Karpas-422 (cell line): ENCODE data around the gene ZER1. TPM values are rescaled to one million over a fixed set of nuclear protein-coding genes. Genes with fewer than 3 reads are reported as not detected.

Experiments used
- DNase-seq: peaks from one replicate; pipeline ENCODE4 v3.0.0-alpha.2; 2015
- H2AFZ ChIP-seq: fragments of 200-600 bp; sonication (generic); 2 replicates; pipeline ENCODE4 v1.6.1; 2014; ENCODE audit warnings: antibody characterized with exemption, low read length, mixed read lengths
- H3K27ac ChIP-seq: fragments of 200-600 bp; sonication (generic); 2 replicates; pipeline ENCODE4 v1.5.1; 2014; ENCODE audit warnings: mild to moderate bottlenecking, low read length, moderate library complexity
- H3K27me3 ChIP-seq: fragments of 200-600 bp; sonication (generic); 2 replicates; pipeline ENCODE4 v1.6.1; 2014; ENCODE audit warnings: low read length, mixed read lengths
- H3K36me3 ChIP-seq: fragments of 200-600 bp; sonication (generic); 2 replicates; pipeline ENCODE4 v1.6.1; 2014; ENCODE audit warnings: low read length, mixed read lengths; ENCODE audit not compliant: insufficient read depth
- H3K4me1 ChIP-seq: fragments of 200-600 bp; sonication (generic); 2 replicates; pipeline ENCODE4 v1.6.1; 2014; ENCODE audit warnings: mild to moderate bottlenecking, low read length, mixed read lengths
- H3K4me2 ChIP-seq: fragments of 200-600 bp; sonication (generic); 2 replicates; pipeline ENCODE4 v1.6.1; 2014; ENCODE audit warnings: low read length, low read depth, mild to moderate bottlenecking; ENCODE audit not compliant: poor library complexity, severe bottlenecking
- H3K4me3 ChIP-seq: fragments of 200-600 bp; sonication (generic); 2 replicates; pipeline ENCODE4 v1.5.1; 2014; ENCODE audit warnings: mild to moderate bottlenecking, antibody characterized with exemption, low read length, mixed read lengths
- H3K79me2 ChIP-seq: fragments of 200-600 bp; sonication (generic); 2 replicates; pipeline ENCODE4 v1.6.1; 2014; ENCODE audit warnings: mild to moderate bottlenecking, low read length, mixed read lengths
- H3K9ac ChIP-seq: fragments of 200-600 bp; sonication (generic); 2 replicates; pipeline ENCODE4 v1.6.0; 2014; ENCODE audit warnings: low read length
- H3K9me2 ChIP-seq: fragments of 200-600 bp; sonication (generic), shearing (Covaris generic); replicated peaks from 2 replicates; pipeline ENCODE4 v1.6.0; 2014; ENCODE audit warnings: mild to moderate bottlenecking, low read length, moderate library complexity; ENCODE audit not compliant: insufficient read depth
- H3K9me3 ChIP-seq: fragments of 300-700, 200-600 bp; sonication (generic); 2 replicates; pipeline ENCODE4 v1.6.1; 2014; ENCODE audit warnings: low read length, mixed read lengths
- H4K20me1 ChIP-seq: fragments of 200-600 bp; sonication (generic); 2 replicates; pipeline ENCODE4 v1.6.1; 2014; ENCODE audit warnings: mild to moderate bottlenecking, antibody characterized with exemption, low read length, low read depth; ENCODE audit not compliant: insufficient read depth
- total RNA-seq: library from RNA; depleted of rRNA; stranded (reverse); fragments of >200 nt; shearing (Covaris generic); gene quantifications from 2 replicates; pipeline ENCODE4 v1.2.3, GENCODE V29; 2014; ENCODE audit warnings: low replicate concordance

ZER1 gene
- total RNA-seq, 1 experiment from 2014 or later: 25.4 TPM

GRCh38 chr9:128792978-128793686 lies 21.4 kb upstream of the ZER1 start:
- no peak overlapping the region for H3K4me2 ChIP-seq
- DNase-seq: no peak
- H3K36me3 ChIP-seq: peaks cover 6% of the 10 kb centered on the region; the same call in 1 of the 2 replicates
- no peaks in the 10 kb centered on the region for H4K20me1 ChIP-seq
- peaks cover 7% of the 10 kb centered on the region for H3K4me1 ChIP-seq
- no peaks in the 10 kb centered on the region for H3K9me2 ChIP-seq
- no peaks in the 10 kb centered on the region for H3K27me3 ChIP-seq
- no peak overlapping the region for H3K27ac ChIP-seq
- H3K9ac ChIP-seq: no peak overlapping the region
- H3K79me2 ChIP-seq: peaks cover 11% of the 10 kb centered on the region
- H2AFZ ChIP-seq: no peak overlapping the region
- H3K4me3 ChIP-seq: no peak overlapping the region
- no peaks in the 10 kb centered on the region for H3K9me3 ChIP-seq

DNA sequence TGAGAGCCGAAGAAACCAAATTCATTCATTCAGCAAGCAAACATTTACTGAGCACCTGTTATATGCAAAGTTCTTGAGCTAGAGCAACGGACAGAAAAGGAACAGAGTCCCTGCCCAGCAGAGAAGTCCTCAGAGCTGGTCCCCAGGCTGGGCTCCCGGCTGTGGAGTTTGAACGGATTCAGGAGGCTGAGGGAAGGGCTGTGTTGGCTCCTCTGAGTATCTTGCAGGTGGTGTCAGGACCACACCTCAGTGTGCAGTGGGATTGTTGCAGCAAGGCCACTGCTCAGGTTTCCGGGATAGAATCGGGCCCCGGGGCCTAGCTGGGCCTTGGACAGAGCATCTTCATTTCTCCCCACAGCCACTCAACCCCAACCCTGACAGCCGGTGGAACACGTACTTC lies 20.4 kb upstream of the ZER1 start:
- Histone ChIP-seq H4K20me1 (no peaks in the 10 kb centered on the region), H3K9ac (no peak overlapping the region), H3K27me3 (no peaks in the 10 kb centered on the region), H3K9me2 (no peaks in the 10 kb centered on the region), H3K36me3 (peaks cover 6% of the 10 kb centered on the region; the same call in 1 of the 2 replicates), H3K4me1 (peaks cover 11% of the 10 kb centered on the region), H3K27ac (no peak overlapping the region), H3K4me2 (no peak overlapping the region), H3K79me2 (peaks cover 21% of the 10 kb centered on the region), H3K9me3 (no peaks in the 10 kb centered on the region), H2AFZ (no peak overlapping the region), H3K4me3 (no peak overlapping the region)
- DNase-seq: no peak

GRCh38 chr9:128790536-128790935 lies 18.8 kb upstream of the ZER1 start:
- peaks cover 22% of the 10 kb centered on the region for H3K79me2 ChIP-seq
- H3K4me1 ChIP-seq: peaks cover 16% of the 10 kb centered on the region
- no peaks in the 10 kb centered on the region for H4K20me1 ChIP-seq
- H3K4me3 ChIP-seq: no peak overlapping the region
- no peaks in the 10 kb centered on the region for H3K27me3 ChIP-seq
- no peak overlapping the region for H3K9ac ChIP-seq
- H3K9me2 ChIP-seq: no peaks in the 10 kb centered on the region
- no peak overlapping the region for H3K4me2 ChIP-seq
- H3K36me3 ChIP-seq: peaks cover 6% of the 10 kb centered on the region; the same call in 1 of the 2 replicates
- no peak overlapping the region for H3K27ac ChIP-seq
- H3K9me3 ChIP-seq: no peaks in the 10 kb centered on the region
- no peak overlapping the region for H2AFZ ChIP-seq
- no peak for DNase-seq

- Histone ChIP-seq H3K9me2 (no peaks in the 10 kb centered on the region), H3K4me1 (peaks cover 20% of the 10 kb centered on the region), H3K27ac (no peak overlapping the region), H3K9me3 (no peaks in the 10 kb centered on the region), H2AFZ (no peak overlapping the region), H3K36me3 (0 out of 2 replicates have a peak, but pooled peaks cover 3% of the 10 kb centered on the region), H4K20me1 (no peaks in the 10 kb centered on the region), H3K4me2 (peak overlapping the region; percentile 89), H3K79me2 (peaks cover 22% of the 10 kb centered on the region), H3K4me3 (peak overlapping the region; percentile 76), H3K27me3 (no peaks in the 10 kb centered on the region), H3K9ac (peak overlapping the region; percentile 96)
- no peak for DNase-seq
Measured at GRCh38 chr9:128788445-128788844, 16.7 kb upstream of the ZER1 start.

- no peaks in the 10 kb centered on the region for H3K9me2 ChIP-seq
- peak overlapping the region; percentile 96 for H3K9ac ChIP-seq
- H3K79me2 ChIP-seq: peaks cover 22% of the 10 kb centered on the region
- peak overlapping the region; percentile 76 for H3K4me3 ChIP-seq
- H3K27ac ChIP-seq: peak overlapping the region; percentile 16; the same call in 1 of the 2 replicates
- H3K4me2 ChIP-seq: peak overlapping the region; percentile 89
- H3K4me1 ChIP-seq: peaks cover 23% of the 10 kb centered on the region
- H3K36me3 ChIP-seq: 0 out of 2 replicates have a peak, but pooled peaks cover 2% of the 10 kb centered on the region
- H3K27me3 ChIP-seq: no peaks in the 10 kb centered on the region
- no peak overlapping the region for H2AFZ ChIP-seq
- peak; percentile 48 for DNase-seq
- H3K9me3 ChIP-seq: no peaks in the 10 kb centered on the region
- H4K20me1 ChIP-seq: no peaks in the 10 kb centered on the region
Measured at GRCh38 chr9:128787659-128788058, 15.9 kb upstream of the ZER1 start.

DNA sequence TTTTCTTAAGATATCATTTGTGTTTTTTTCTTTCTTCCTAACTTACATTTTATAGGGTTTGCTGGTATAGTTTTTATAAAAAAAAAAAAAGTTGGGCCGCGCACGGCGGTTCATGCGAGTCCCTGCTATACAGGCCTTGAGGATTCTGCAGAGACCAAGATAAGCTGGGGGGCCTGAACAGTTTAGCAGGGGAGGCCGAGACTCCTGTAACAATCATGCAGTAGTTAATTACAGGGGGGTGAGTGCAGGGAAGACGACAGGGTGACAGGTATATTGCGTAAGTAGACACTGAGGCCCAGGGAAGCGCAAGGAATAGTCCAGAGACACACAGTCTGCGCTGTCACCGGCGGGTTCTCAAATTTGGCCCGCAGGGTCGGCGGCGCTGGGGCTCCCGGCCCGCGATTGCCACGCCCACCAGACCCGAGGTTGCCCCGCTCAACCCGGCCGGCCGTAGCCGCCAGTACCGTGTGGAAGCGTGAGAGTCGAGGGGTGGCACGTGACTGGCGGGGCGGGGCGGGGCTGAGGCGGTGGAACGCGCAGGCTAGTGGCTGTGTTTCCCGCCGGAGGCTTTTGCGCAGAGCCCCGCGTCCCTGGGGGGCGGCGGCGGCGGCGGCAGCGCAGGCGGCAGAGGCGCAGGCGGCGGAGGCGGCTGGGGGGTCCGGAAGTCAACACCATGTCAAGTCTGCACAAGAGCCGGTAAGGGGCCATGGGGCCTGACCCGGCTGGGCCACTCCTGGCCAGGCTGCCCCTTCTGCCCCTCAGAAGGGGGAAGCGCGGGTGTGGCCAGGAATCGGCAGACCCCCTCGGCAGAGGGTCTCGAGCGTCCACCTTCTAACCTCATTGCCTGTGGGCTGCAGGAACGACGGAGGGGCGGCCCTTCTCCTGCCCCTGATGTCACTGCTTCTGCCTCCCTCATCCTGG lies 15.2 kb upstream of the ZER1 start, which contains the start of gene TBC1D13:
Gene TBC1D13 (plus strand): TSS at position 573 of the 921 bp plus-strand sequence. CDS start 101 bp downstream, at position 674.
- peak; percentile 96 for DNase-seq
- Histone ChIP-seq H3K9me2 (no peaks in the 10 kb centered on the region), H3K9ac (peak within 1 kb of the TSS; percentile 96), H2AFZ (peak within 1 kb of the TSS; percentile 99), H3K79me2 (peaks cover 22% of the 10 kb centered on the region), H3K4me1 (peaks cover 23% of the 10 kb centered on the region), H3K27me3 (no peaks in the 10 kb centered on the region), H3K4me2 (peak within 1 kb of the TSS; percentile 89), H3K27ac (peak within 1 kb of the TSS; percentile 16; the same call in 1 of the 2 replicates), H3K36me3 (no peaks in the 10 kb centered on the region), H4K20me1 (no peaks in the 10 kb centered on the region), H3K4me3 (peak within 1 kb of the TSS; percentile 76), H3K9me3 (no peaks in the 10 kb centered on the region)

DNA sequence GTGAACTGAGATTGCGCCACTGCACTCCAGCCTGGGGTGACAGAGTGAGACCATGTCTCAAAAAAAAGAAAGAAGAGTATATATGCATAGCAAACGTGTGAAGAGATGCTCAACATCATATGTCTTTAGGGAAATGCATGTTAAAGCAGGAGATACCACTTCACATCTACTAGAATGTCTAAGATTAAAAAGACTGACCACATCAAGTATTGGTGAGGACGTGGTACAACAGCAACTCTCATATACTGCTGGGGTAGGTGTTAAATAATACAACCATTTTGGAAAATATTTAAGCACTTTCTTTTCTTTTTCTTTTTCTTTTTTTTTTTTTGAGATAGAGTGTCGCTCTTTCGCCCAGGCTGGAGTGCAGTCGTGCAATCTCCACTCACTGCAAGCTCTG lies 13.7 kb upstream of the ZER1 start:
- no peak overlapping the region for H3K27ac ChIP-seq

GRCh38 chr9:128782669-128783068 lies 10.9 kb upstream of the ZER1 start:
- H3K4me3 ChIP-seq: no peak overlapping the region
- H3K36me3 ChIP-seq: no peaks in the 10 kb centered on the region
- H3K4me1 ChIP-seq: peaks cover 14% of the 10 kb centered on the region
- H4K20me1 ChIP-seq: no peaks in the 10 kb centered on the region
- H3K79me2 ChIP-seq: peaks cover 6% of the 10 kb centered on the region
- no peak overlapping the region for H3K4me2 ChIP-seq
- H3K9me3 ChIP-seq: no peaks in the 10 kb centered on the region
- DNase-seq: no peak
- no peaks in the 10 kb centered on the region for H3K27me3 ChIP-seq
- H3K9ac ChIP-seq: no peak overlapping the region
- no peaks in the 10 kb centered on the region for H3K9me2 ChIP-seq
- no peak overlapping the region for H2AFZ ChIP-seq
- no peak overlapping the region for H3K27ac ChIP-seq

More for the DNA sequence above, 13.7 kb upstream of the ZER1 start:
- Histone ChIP-seq H2AFZ (no peak overlapping the region), H4K20me1 (no peaks in the 10 kb centered on the region), H3K4me3 (no peak overlapping the region), H3K27me3 (no peaks in the 10 kb centered on the region), H3K9me3 (no peaks in the 10 kb centered on the region), H3K4me1 (peaks cover 23% of the 10 kb centered on the region), H3K36me3 (no peaks in the 10 kb centered on the region), H3K9ac (no peak overlapping the region), H3K79me2 (peaks cover 22% of the 10 kb centered on the region), H3K4me2 (no peak overlapping the region), H3K9me2 (no peaks in the 10 kb centered on the region)
- no peak for DNase-seq
